C4-2B (cell line): ENCODE results near the gene GABRP.

ENCODE experiments used
- ZFX ChIP-seq: fragments of 450-650 bp; IDR thresholded peaks from 2 replicates; pipeline ENCODE4 v1.6.1; 2017
- TF ChIP-seq, protein P1 (sequence below): fragments of 450-650 bp; conservative IDR thresholded peaks from 2 replicates; pipeline ENCODE4 v1.5.1; 2017; ENCODE audit warnings: mild to moderate bottlenecking

DNA sequence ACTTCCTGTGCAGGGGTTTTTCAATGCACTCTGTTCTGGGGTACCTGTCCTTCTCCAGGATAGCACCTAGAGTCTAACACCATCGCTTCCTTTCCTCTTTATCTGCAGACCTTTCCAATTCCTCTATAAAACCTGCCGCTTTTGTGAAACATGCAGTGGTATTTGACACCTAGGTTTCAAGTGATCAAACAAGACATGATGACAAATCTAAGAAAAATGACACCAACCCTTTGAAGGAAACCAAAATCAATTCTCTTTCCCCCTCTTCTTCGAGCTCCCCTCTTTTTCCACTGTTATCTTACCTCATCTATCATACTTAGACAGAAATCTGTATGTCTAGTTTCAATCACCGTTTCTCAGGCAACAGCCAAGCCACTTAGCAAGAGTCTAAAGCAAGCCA lies 52.7 kb downstream of the GABRP start:
- TF ChIP-seq, protein P1, sequence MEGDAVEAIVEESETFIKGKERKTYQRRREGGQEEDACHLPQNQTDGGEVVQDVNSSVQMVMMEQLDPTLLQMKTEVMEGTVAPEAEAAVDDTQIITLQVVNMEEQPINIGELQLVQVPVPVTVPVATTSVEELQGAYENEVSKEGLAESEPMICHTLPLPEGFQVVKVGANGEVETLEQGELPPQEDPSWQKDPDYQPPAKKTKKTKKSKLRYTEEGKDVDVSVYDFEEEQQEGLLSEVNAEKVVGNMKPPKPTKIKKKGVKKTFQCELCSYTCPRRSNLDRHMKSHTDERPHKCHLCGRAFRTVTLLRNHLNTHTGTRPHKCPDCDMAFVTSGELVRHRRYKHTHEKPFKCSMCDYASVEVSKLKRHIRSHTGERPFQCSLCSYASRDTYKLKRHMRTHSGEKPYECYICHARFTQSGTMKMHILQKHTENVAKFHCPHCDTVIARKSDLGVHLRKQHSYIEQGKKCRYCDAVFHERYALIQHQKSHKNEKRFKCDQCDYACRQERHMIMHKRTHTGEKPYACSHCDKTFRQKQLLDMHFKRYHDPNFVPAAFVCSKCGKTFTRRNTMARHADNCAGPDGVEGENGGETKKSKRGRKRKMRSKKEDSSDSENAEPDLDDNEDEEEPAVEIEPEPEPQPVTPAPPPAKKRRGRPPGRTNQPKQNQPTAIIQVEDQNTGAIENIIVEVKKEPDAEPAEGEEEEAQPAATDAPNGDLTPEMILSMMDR, result no peak
- TF ChIP-seq ZFX, result no peak
